NCI-H2029 (cell line): Measurements from ENCODE around the gene MSH5.

ENCODE experiments used
- DNase-seq: peaks from one replicate; lab custom pipeline; 2025; lab: John Stamatoyannopoulos, UW

Gene MSH5

DNA sequence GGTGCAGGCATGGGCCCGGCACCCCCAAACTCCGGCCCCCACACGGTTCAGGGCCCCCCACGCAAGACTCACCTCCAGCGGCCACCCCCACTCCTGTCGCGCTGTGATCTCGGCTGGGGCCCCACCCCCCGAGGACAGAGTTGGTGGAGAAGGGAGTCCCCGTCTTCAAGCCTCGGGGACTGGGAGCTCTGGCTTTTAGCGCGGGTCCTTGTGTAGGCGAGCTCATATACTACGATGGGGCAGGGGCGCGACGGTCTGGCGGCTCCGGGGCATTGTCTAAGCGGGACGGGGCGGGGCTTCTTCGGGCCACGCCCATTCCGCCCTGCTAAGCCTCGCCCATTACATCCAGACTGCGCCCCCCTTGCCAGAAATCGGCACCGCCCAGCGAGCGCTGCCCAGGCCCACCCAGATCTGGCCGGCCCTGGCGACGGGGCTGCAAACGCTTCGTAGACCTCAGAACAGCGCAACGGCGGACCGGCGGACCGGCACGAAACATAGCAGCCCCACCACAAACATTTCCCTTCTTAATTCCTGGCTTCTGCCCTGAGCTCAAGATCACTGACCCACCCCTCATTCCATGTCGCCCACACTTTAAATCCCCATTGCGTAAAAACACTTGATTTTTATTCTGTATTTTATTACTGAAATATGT is 9.7 kb upstream of the MSH5 start:
- peak; percentile 51 for DNase-seq

DNA sequence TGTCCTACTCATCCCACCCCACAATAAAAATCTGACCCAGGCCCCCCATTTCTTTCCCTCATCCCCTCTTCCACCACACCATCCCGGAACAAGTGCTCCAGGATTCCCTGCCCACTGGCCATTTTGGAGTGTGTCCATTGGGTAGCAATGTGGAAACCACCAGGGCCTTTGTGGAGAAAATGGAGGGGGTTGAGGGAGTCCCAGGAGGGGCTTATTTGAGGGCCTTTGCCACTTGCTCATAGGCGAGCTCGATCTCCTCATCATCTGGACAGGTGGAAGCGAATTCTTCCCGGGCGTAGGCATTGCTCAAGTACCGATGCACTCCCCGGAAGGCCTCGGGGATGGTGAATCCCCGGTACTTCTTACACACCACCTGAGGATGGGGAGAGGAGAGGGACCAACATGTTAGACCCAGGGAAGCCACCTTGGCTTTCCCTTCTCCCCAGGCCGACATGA is 9.1 kb upstream of the MSH5 start:
- no peak for DNase-seq

DNA sequence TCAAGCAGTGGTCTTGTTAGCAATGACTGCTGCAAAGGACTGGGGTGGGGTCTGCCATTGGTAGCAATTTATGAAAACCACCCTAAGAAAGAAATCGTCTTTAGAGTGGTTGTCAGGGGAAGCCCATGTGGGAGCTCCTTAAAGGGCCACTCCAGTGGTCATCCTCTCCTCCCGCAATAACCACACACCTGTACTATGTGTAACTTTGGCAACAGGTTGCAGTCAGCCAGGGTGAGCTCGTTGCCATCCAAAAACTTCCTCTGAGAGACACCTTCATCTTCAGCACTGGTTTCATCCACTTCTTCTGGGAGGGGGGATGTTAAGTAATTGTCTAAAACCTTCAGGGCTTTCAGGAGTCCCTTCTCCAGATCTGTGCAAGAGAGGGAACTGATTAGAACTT is 7.8 kb upstream of the MSH5 start:
- no peak for DNase-seq

DNA sequence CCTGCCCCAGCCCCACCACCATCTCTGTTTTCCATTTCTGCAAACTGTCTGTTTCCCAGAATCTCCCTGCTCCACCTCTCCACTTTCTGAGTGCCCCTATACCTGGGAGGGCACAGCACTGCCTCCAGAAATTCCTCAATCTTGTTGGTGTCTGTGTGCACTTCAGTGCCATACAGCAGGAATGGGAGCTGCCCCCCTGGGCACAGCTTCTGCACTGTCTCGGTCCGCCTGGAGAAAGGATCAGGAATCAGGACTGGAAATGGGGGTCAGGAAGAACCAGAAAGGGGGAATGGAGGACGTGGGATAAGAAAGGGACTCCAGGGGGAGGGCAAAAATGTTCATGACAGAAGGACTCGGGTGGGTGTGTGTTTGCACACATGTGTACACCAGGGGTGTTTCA is 6.1 kb upstream of the MSH5 start:
- no peak for DNase-seq

DNA sequence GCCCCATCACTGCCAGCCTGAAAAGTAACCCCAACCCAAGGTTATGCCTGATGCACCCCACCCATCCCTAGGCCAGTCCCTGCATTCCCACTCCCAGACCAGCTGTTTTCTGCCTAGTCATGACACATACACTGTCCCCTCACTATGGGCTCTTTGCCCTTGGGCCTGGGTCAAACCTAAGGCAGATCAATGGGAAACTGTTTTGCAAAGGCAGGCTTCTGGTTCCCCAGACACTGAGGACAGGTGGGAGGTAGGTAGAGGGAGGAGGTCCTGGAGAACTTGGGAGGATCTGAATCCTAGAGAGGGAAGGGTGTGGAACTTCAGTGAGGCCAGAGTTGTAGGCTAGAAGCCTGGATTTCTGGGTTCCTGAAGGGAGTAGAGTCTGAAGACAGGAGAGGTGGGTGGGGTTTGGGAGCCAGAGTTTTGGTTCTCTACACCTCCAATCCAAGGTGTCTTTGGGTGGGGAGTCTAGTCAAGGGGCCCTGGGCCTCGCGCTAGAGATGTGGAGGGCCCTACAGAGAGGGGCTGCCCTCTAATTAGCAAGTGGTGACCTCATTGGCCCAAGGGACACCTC is 5.5 kb upstream of the MSH5 start:
- DNase-seq: no peak

DNA sequence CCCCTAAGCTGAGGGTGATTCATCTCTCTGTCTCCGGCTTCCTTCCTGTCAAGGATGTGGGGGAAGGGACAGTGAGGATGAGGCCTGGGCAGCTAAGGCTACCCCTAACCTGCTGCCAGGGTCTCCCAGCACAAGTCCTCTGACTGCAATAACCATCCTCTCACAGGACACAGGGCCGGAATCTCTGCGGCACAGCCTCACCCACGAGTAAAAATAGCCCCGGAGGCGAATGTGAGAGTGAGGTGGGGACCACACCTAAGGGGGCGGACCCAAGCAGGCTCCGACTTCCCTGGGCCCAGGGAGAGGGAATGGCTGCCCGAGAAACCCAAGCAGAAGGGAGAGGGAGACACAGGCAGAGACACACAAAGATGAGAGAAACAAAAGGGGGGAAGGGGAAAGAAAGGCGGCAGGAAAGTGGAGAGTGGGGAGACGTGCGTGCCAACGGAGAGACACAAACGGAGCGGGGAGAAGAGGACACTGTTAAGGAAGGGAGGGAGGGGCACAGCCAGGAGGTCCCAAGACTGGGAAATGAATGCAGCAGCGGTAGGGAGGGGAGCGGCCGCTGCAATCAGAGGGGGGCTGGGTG is 4.9 kb upstream of the MSH5 start:
- peak; percentile 18 for DNase-seq

DNA sequence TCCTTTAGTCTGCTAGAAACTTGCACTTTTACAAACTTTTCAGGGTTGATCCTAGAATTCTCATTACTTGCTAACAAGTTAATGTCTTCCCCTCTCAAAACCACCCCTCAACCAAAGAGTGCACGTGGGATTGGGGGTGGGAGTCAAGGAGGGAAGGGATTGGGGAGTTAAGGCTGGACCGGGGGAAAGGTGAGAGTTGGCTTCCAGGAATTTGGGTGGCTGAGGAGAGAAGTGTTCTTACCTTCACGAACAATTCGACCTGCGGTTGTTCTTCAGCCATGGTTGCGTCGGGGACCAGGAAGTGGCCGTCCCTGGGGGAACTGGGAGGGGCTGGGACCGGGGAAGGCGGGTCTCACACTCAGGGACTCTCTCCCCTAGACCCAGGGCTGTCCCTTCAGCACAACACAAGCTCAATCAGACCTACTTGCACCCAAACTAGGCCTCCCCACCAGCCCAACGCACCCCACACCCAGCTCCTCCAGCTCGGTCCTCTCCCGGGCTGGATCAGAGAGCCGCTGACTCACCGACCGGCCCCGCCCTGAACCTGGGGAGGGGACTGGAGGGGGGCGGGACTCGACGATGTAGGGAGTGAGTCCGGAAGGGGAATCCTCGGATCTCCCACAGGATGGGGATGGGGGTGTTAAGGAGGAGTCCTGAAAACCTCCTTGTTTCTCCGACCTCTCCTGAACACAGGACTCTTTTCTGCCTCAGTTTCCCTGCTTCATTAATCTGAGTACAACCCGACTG is 3.6 kb upstream of the MSH5 start, which contains the start of gene CLIC1:
Gene CLIC1, minus strand, starts transcription at position 510 of the 747 bp plus-strand sequence. Its CDS starts 230 bp downstream, at position 280.
- DNase-seq: peak; percentile 76

DNA sequence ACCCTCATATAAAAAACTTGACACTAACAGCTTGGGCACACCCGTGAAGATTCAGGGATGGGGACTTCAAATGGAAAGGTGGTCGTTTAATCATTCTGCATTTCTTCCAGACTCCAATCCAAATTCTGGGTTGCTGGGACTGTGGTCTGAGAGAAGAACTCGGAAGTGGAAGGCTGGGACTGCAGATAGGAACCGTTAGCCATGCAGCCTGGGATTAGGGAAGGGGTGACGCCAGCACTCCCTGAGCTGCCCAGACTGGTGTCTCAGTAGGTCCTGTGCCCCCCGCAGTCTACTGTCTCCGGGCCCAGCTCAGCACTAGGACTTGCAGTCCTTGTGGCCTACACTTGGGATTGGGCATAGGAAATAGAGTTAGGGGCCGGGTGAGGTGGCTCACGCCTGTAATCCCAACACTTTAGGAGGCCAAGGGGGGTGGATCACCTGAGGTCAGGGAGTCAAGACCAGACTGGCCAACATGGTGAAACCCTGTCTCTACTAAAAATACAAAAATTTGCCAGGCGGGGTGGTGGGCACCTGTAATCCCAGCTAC is 3.0 kb upstream of the MSH5 start:
- DNase-seq: no peak

DNA sequence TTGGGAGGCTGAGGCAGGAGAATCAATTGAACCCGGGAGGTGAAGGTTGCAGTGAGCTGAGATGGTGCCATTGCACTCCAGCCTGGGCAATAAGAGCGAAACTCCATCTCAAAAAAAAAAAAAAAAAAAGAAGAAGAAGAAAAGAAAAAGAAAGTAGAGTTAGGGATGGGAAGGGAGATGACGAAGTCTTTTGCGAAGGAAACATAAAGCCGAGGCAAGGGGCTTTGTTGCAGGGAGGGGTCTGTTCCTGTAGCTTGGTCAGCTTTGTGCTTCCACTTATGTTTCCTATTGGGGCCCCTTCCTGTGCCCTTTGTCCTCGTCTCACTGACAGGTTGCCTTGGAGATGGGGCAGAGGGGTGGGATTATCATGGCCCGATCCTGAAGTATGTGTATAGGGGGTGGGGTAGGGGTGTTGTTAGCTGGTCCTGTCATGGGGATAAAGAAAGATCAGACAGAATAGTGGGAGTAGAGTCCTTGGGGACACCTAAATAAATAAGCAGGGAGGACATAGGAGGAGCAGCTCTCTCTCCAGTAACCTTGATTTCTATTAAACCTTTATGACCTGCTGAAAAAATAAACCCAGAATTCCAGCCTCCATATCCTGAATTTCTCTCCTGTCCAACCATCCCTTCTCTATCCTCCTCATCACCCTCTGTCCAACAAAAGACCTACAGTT is 2.4 kb upstream of the MSH5 start:
- DNase-seq: peak; percentile 51

DNA sequence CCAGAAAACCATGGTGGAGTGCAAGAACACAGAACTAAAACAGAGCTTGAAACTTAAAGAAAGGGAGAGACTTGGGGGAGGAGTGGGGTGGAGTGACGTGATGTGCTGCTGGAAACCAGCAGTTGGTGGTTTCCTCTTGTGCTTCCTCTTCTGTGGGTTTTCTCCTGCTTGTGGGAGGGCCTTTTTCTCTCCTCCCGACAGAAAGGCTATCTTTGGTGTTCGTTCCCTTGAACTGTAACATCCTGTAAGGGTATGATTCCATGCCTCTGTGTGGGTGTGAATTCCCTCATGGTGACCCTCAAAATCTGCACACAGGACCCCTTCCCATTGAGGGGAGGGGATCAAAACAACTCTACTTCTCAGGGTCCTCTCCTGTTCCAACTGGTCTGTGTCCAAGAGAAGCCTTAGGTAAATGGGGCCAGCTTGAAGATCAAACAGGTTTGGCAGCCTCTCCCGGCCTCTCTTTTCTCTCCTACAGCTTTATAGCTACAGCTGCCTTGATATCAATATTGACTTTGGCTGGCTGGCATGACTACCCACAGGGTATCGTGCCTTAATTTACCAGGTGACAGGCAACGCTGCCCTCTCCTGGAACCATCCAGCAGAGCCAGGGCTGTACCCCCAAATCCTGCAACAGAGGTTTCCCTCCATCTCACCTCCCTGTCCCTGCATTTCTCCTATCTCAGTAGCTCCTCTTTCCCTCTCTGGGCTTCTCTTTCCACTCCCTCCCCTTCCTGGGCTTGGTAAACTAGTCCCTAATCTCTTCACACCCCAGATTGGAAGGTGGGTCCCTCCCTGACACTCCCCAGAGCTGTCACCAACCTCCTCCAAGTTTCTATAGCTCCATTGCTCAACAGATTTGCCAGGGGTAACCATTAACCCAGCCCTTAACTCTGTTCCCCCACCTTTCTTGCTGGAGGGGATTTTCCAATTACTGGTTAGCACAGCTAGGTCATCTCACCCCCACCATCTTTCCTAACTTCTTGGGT is 1.5 kb upstream of the MSH5 start:
- peak; percentile 96 for DNase-seq

DNA sequence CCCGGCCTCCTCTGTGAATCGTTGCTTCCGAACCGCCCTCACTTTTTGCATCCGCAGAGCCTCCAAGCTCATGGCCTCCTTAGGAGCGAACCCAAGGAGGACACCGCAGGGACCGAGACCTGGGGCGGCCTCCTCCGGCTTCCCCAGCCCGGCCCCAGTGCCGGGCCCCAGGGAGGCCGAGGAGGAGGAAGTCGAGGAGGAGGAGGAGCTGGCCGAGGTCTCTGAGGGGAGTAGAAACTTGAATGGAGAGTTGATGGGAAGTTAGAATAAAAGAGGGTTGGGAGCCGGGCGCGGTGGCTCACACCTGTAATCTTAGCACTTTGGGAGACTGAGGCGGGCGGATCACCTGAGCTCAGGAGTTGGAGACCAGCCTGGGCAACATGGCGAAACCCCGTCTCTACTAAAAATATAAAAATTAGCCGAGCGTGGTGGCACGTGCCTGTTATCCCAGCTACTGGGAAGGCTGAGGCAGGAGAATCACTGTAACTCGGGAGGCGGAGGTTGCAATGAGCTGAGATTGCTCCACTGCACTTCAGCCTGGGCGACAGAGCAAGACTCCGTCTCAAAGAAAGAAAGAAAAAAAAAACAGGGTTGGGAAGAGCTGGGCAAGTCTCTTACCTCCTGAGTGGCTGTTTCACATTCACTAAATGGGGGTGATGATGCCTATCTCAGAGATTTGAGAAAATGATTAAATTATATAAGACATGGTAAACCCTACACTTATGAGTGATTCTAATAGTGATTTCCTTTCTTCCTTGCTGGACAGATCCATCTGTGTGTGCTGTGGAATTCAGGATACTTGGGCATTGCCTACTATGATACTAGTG is 805 bp downstream of the MSH5 start:
- no peak for DNase-seq

DNA sequence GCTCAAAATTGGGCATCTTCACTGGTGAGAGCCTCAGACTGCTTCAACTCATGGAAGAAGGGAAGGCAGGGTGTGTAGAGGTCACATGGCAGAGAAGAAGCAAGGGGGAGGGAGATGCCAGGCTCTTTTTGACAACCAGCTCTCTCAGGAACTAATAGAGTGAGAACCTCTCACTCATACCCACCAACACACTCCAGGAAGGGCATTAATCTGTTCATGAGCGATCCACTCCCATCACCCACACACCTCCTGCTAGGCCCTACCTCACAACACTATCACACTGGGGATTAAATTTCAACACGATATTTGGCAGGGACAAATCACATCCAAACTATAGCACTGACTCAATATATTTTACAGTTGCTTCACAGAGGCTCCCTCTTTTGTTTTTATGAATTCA is 2.0 kb downstream of the MSH5 start:
- DNase-seq: no peak

DNA sequence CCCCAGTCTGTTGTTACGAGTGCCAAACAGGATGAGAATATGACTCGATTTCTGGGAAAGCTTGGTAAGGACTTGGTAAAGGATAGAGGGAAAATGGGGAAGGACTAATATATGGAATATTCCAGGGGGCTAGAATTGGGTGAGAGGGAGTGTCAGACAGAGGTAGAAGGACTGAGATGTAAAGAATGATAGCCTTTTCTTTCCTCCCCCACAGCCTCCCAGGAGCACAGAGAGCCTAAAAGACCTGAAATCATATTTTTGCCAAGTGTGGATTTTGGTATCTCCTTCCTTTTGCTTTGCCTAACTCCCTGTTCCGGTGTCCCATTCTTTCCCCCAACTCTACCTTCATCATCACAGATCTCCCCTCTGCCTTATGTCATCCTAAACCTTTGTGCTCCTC is 3.1 kb downstream of the MSH5 start:
- no peak for DNase-seq

DNA sequence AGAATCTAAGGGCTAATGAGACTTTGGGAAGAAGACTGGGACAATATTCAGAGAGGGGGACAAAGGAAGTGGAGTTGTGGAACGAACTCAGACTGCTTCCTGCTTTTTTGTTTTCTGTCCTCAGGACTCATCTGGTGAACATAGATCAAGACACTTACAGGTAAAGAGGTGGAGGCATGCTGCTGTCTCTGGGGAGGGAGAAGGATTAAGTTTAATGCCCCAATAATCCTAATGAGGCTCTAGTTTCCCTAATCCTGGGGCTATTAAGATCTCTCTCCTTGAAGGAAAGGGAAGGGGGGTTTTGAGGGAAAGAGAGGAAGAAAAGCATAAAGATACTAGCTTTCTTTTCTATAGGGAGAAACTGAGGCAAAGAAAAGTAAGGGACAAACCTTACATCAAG is 4.6 kb downstream of the MSH5 start:
- DNase-seq: no peak

DNA sequence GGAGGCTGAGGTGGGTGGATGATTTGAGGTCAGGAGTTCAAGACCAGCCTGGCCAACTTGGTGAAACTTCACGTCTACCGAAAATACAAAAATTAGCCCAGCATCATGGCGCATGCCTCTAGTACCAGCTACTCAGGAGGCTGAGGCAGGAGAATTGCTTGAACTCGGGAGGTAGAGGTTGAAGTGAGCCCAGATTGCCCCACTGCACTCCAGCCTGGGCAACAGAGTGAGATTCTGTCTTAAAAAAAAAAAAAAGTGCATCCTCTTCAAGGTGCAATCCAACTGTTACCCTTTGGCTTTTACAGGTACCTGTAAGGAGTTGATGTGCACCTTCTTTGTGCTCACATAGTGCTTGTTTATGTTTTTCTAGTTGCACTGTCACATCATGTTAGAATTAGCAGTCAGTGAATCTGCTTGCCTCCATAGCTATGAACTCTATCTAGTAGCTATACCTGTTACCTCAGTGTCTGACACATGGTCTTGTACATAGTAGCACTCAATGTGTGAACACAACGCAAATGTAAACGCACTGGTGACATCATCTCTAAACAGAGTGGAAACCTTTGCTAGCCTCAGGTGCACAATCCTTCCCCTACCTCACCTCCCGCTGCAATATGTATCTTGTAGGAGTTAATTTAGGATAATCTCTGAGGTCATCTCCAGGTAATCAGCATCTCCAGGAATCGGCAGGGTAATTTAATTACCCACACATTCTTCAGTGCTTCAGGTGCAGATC is 9.7 kb downstream of the MSH5 start:
- DNase-seq: peak; percentile 7

DNA sequence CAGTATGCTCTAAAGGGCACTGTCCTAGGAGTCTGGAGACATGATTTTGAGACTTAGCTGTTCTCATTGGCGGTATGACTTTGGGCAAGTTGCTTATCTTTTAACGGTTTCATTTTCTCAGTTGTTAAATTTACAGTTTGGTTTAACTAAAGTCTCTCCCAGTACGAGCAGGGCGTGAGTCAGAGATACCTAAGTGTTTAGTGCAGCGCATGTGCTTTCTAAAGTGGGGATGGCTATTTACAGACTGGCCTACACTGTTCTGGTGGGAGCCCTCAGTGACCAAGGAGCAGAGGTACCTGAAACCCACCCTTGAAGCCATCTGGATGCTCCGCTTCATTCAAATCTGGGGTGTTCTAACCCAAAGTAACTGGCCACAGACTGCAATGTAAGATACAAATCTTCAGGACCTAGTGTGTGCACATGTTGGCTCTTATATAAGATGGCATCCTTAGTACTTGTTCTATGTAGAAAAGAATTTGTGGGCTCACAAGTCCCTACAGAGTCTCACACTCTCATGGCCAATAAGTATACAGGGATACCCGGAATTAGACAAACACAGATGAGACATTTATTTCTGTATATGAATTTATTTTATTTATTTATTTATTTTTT is 10.7 kb downstream of the MSH5 start:
- DNase-seq: no peak

DNA sequence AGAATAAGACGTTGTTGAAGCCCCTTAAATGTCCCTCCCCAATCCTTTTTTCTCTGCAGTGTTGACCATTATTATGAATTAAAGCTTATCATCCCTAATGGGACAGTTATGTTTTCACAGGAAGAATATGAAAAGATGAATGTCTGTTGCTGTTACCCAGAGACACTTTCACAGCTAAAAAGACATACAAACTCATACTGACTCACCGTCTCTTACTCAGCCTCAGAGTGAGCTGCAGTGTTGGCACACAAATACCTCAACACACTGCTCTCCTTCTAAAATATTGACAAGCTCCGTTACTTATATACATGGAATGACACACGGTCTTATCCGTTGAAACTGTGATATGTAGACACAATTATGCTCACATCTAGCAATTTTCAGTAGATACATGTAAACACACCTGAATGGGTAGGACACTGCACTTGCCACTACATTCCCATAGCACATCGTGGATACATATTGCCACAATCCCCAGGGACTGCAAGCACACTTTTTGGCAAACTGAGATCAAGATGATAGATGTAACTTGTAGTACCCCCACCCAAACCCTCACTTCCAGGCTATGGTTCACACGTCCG is 13.0 kb downstream of the MSH5 start:
- no peak for DNase-seq

DNA sequence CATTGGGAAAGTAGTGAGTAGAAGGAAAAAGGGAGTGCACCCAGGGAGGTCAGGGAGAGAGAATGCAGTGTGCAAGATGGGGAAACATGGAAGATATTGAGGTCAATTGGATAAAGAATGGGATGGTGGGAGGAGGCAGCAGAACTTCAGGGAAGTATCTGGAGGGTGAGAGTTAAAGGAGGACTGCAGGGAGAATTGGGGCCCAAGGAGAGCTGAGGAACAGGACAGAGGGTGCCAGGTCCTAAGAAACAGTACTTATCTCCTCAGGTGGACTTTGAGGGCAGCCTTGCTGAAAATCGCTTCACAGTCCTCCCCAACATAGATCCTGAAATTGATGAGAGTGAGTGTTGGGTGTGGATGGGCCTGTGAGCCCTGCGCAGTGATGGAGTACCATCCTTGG is 18.5 kb downstream of the MSH5 start:
- DNase-seq: no peak
